Ishikawa (cell line): ENCODE results near the gene RPTOR.

Source experiments
- CREB1 ChIP-seq: IDR thresholded peaks from 2 replicates; pipeline ENCODE4 v1.6.1; 2012; ENCODE audit warnings: low read depth
- EGR1 ChIP-seq: IDR thresholded peaks from 2 replicates; pipeline ENCODE4 v1.6.1; 2012
- EP300 ChIP-seq: IDR thresholded peaks from 2 replicates; pipeline ENCODE4 v1.6.1; 2012; ENCODE audit warnings: borderline replicate concordance
- FOXM1 ChIP-seq: IDR thresholded peaks from 2 replicates; pipeline ENCODE4 v1.6.1; 2012; ENCODE audit warnings: low read depth, borderline replicate concordance
- YY1 ChIP-seq: IDR thresholded peaks from 2 replicates; pipeline ENCODE4 v1.6.1; 2012; ENCODE audit warnings: low read depth
- ZBTB7A ChIP-seq: IDR thresholded peaks from 2 replicates; pipeline ENCODE4 v1.6.1; 2012; ENCODE audit warnings: low read depth
- TF ChIP-seq, protein P1 (sequence below): IDR thresholded peaks from 2 replicates; pipeline ENCODE4 v1.6.1; 2012

DNA sequence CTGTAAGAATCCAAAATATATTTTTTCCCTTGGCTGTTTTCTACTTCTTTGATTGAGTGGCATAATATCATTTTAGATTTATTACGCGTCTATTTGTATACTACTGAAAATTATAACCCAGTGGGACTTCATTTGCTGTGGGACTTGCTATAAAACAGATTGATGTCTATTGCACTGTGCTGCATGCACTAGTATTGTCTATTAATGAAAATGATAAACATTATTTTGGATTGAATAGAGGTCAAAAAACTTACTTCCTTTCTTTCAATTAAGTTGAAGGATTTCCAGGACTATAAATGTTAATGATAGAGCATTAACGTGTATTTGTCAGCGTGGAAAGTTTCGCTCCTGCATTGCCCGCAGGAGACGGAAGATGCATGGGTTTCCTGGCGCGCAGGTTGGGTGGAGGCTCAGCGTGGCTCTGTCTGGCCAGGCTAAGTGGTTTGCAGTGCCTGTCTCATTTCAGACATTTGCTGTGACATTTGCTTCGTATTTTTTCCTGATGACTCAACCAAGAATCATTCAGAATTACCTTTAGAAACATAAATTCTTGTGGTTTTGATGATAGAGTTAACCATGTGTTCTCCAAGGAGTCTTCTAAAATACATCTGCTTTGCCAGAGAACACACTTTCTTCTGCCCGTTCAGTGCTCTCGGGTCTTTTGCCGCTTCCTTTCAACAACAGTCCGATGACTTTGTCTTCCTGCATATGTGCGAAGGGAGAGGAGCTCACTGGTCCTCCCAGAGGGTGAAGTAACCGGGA is 216.7 kb downstream of the RPTOR start:
- no peak for TF ChIP-seq FOXM1
- TF ChIP-seq CREB1, result no peak
- TF ChIP-seq EGR1, result no peak
- no peak for TF ChIP-seq ZBTB7A
- TF ChIP-seq EP300, result no peak
- TF ChIP-seq, protein P1, sequence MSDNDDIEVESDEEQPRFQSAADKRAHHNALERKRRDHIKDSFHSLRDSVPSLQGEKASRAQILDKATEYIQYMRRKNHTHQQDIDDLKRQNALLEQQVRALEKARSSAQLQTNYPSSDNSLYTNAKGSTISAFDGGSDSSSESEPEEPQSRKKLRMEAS, result no peak
- TF ChIP-seq YY1, result no peak
